ENCODE results near the gene MTSS2. TPM values are rescaled to one million over a fixed set of nuclear protein-coding genes. Genes with fewer than 3 reads are reported as not detected.
A peak's percentile ranks its signal among the peaks of the same experiment; 100 is the strongest.

The MTSS2 gene, protein sequence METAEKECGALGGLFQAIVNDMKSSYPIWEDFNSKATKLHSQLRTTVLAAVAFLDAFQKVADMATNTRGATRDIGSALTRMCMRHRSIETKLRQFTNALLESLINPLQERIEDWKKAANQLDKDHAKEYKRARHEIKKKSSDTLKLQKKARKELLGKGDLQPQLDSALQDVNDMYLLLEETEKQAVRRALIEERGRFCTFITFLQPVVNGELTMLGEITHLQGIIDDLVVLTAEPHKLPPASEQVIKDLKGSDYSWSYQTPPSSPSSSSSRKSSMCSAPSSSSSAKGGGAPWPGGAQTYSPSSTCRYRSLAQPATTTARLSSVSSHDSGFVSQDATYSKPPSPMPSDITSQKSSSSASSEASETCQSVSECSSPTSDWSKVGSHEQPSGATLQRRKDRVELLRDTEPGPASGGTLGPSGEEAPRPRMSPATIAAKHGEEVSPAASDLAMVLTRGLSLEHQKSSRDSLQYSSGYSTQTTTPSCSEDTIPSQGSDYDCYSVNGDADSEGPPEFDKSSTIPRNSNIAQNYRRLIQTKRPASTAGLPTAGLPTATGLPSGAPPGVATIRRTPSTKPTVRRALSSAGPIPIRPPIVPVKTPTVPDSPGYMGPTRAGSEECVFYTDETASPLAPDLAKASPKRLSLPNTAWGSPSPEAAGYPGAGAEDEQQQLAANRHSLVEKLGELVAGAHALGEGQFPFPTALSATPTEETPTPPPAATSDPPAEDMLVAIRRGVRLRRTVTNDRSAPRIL
- total RNA-seq: 113 TPM

- DNase-seq (ENCODE audit: low spot score): peak; percentile 80
Observed at GRCh38 chr16:70685938-70686375, at the start of gene MTSS2. TSS of gene MTSS2 (minus strand) at chr16:70686053. CDS start at chr16:70685791, 262 bp downstream.

DNA sequence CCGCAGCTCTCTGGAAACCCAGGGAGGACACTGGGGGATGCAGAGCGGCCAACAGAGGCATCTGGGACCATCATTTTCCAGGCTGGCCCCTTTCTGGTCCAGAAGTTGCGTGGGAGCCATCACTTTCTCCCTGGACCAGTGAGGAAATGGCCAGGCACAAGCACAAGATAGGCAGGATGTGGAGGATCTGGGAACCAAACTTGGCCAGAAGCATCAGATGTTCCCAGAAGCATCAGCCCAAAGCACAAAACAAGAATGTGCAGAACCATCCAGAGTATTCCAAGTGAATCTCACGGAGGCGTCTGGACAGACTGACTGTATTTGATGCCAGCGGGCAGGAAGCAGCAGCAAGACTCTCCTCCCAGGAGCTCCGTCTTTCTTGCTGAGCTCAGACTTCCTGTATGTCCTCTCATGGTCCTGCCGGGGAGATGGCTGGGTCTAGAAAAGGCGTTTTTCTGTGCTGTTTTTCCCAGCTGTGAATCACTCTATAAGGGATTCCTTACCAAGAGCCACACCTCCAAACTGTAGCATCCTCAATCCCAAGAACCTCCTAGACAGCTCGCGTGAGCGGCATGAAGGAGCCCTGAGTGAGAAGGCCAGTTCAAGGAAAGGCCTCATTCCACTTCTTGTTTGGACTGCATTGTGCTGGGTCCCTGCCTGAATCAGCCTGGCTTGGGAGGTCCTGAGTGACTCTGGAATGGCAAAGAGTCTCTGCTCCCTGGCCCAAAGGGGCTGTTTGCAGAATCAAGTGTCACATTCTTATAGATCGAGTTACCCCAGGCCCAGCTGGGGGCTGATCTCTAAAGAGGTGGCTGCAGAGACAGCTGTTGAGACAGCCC is 49.5 kb upstream of the MTSS2 start:
- peak; percentile 57 for DNase-seq (ENCODE audit: low spot score)

- no peak for DNase-seq (ENCODE audit: low spot score)
Observed at GRCh38 chr16:70734522-70735095, 48.8 kb upstream of the MTSS2 start.

- DNase-seq (ENCODE audit: low spot score): no peak
Observed at GRCh38 chr16:70730944-70731343, 45.1 kb upstream of the MTSS2 start.

DNA sequence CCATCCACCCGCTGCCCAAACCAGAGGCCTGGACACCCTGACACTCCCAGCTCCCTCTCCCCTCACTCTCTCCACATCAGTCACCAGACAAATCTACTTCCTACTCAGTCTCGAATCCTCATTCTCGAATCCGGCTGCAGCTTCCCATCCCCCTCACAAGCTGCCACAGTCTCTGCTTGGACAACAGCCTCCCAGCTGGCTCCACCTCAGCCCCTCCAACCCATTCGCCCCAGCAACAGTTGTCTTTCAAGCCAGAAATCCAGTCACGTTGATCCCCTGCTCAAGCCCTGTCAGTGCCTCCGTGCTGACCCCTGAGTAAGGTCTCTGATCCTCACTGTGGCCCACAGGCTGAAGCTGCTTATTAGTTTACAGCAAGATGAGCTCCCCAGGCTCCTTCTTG is 44.2 kb upstream of the MTSS2 start:
- DNase-seq (ENCODE audit: low spot score): no peak

- no peak for DNase-seq (ENCODE audit: low spot score)
Observed at GRCh38 chr16:70729292-70729691, 43.4 kb upstream of the MTSS2 start.

DNA sequence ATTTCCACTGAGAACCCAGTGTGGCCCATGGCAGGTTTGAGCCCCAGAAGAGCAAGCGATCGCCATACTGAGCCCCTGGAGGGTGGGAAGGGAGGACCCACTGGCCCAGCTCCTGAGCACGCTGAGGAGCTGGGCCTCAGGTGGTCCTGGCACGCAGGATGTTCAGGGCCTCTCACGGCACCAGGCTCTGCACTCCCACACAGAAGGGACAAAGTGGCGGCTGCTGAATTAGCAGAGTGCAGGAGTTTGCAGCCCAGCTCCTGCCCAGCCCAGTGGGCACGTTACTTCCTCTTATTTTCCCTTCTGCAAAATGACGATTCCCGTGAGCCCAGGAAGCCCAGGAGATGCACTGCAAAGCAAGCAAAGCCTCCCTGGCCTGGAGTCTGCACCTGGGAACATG is 42.3 kb upstream of the MTSS2 start:
- no peak for DNase-seq (ENCODE audit: low spot score)

DNA sequence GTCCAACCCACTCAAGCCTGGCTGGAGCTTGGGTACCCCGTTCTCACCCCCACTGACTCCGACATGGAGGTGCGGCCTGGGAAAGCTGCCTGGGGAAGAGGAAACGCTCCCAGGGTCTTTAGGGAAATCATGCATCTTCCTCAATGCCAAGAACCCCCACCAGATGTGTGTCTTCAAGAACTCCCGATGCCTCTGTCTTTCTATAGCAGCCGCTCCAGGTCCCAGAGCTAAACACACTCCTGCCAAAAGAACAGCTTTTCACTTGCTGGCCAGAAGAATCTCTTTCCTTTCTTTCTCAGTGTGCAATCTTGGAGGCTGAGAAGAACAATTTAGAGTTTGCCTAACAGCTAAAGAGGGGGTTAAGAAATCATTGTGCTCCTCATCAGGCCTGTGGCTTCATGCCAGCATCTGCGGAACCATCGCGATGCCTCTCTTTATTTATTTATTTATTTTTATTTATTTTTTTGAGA is 41.1 kb upstream of the MTSS2 start:
- DNase-seq (ENCODE audit: low spot score): no peak

GRCh38 chr16:70725912-70726828 is 40.3 kb upstream of the MTSS2 start:
- peak; percentile 50 for DNase-seq (ENCODE audit: low spot score)

DNA sequence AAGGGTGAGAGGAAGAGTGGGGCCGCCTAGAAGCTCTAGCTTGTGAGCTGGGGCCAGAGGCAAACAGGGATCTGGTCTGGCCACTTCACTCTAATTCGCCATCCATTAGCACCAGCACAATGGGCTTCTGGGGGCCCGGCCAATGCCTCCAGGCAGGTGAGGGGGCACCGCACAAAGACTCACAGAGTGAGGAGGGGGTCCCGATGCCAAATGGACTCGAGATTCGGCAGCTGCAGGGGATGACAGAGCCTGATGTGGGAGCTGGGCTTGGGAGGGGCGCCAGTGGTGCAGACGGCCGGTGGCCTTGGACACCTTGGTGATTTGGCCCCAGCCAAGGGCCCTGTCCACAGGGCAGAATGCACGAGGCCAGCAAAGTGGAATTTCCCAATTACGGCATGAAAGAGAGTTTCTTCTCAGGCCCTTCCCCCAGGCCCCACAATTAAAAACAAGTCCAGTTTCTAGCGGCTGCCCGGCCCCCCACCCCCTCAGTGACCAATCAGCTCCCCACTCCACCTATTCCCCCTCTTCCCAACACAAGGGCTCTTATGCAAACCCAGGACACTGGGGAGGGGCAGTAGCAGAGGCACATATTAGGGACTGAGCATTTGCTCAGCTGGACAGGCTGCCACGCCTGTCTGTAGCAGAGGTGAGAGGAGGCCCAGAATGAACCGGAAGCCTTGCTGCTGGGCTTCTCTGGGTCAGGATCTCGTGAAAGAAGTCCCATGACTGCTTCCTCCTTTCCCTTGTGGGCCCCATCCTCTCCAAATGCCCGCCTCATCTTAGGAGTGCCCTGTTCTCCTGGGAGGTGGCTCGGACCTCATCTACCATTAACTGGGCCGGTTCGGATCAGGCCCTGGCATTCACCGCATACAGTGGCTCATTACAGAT is 39.4 kb upstream of the MTSS2 start:
- no peak for DNase-seq (ENCODE audit: low spot score)

- DNase-seq (ENCODE audit: low spot score): peak; percentile 73
Observed at GRCh38 chr16:70724146-70725023, 38.5 kb upstream of the MTSS2 start.

GRCh38 chr16:70723740-70724145 is 37.9 kb upstream of the MTSS2 start:
- DNase-seq (ENCODE audit: low spot score): no peak

DNA sequence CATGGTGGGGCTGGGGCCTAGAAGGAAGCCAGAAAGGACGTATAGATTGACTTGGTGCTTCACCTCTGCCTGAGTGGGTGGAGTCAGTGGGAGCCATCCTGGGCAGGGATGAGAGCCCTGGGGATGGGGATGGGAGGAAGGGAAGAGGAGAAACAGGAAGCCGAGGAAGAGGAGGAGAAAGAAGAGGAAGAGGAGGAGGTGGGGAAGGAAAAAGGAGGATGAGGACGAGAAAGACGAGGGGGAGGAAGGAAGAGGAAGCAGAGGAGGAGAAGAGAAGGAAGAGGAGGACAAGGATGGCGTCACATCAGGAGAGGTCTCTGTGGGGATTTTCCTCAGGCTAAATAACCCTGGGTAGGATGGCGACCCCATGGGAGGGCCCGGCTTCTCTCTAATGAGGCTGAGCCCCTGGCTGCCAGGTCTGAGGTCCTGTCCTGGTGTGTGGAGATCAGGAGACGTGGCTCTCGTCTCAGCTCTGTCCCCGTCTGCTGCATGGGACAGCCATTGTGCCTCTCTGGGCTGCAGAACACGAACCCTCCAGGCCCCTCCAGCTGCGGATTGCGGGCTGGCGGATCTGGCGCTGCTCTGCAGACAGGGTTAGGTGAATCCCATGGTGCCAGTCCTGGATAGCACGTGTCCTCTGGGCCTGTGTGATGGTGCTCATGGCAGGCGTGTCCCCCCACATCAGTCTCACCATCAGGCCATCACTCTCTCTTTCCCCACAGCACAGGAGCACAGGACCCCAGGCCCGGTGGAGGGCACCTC is 35.5 kb upstream of the MTSS2 start:
- DNase-seq (ENCODE audit: low spot score): no peak

GRCh38 chr16:70720425-70721201 is 34.8 kb upstream of the MTSS2 start:
- no peak for DNase-seq (ENCODE audit: low spot score)

GRCh38 chr16:70717065-70717464 is 31.2 kb upstream of the MTSS2 start:
- no peak for DNase-seq (ENCODE audit: low spot score)

GRCh38 chr16:70715860-70716357 is 30.1 kb upstream of the MTSS2 start:
- no peak for DNase-seq (ENCODE audit: low spot score)
